Left ventricle myocardium inferior (tissue), 1 donor: ENCODE measurements around the gene CIRBP. TPM values are rescaled to one million over a fixed set of nuclear protein-coding genes. Genes with fewer than 3 reads are reported as not detected.

Source experiments
- DNase-seq: peaks from one replicate; pipeline ENCODE4 v3.0.0-alpha.2; 2020
- H3K27ac ChIP-seq: fragments of 200-600 bp; replicated peaks from 2 replicates; pipeline ENCODE4 v1.8.0; 2021
- H3K27me3 ChIP-seq: fragments of 200-600 bp; 2 replicates; pipeline ENCODE4 v1.8.0; 2021; ENCODE audit warnings: low read depth
- H3K36me3 ChIP-seq: fragments of 200-600 bp; 2 replicates; pipeline ENCODE4 v1.8.0; 2021
- H3K4me1 ChIP-seq: fragments of 200-600 bp; 2 replicates; pipeline ENCODE4 v1.8.0; 2021
- H3K4me3 ChIP-seq: fragments of 200-600 bp; 2 replicates; pipeline ENCODE4 v1.8.0; 2021; ENCODE audit warnings: mild to moderate bottlenecking, moderate library complexity
- H3K9me3 ChIP-seq: fragments of 200-600 bp; replicated peaks from 2 replicates; pipeline ENCODE4 v1.8.0; 2021
- CTCF ChIP-seq: fragments of 200-600 bp; IDR thresholded peaks from 2 replicates; pipeline ENCODE4 v1.8.0; 2021; ENCODE audit warnings: antibody characterized with exemption, mild to moderate bottlenecking, borderline replicate concordance
- intact Hi-C: fragments of 100-400 bp; cut with micrococcal nuclease; formaldehyde crosslinking; loops from one replicate; pipeline ENCODE4 v1.11.0; 2022
- total RNA-seq: library from RNA; stranded (reverse); fragmentation: NEBNext Ultra II Directional; extraction: Animal tissue kit (Norgen Biotek cat#: 25700); gene quantifications from one replicate; pipeline ENCODE4 v1.2.1, GENCODE V29; 2021
- donor health status: DM: no; HTN: yes; CAD: no; lungs with severe emphysema.

The CIRBP gene
- total RNA-seq, 1 donor from 2014 or later = 229 TPM

GRCh38 chr19:1264801-1265614, 4.1 kb upstream of the CIRBP start:
- Histone ChIP-seq H3K36me3 (peaks cover under 1% of the 10 kb centered on the region), H3K9me3 (no peaks in the 10 kb centered on the region), H3K4me1 (peaks cover 80% of the 10 kb centered on the region), H3K27me3 (no peaks in the 10 kb centered on the region), H3K4me3 (peak overlapping the region; percentile 67), H3K27ac (peak overlapping the region; percentile 100)
- TF ChIP-seq CTCF = no peak
- intact Hi-C loops = no loop called here
- DNase-seq = peak; percentile 72

- no peaks in the 10 kb centered on the region for H3K27me3 ChIP-seq
- H3K4me3 ChIP-seq = peak overlapping the region; percentile 67
- no peaks in the 10 kb centered on the region for H3K9me3 ChIP-seq
- intact Hi-C loops = no loop called here
- peak; percentile 71 for DNase-seq
- peaks cover 80% of the 10 kb centered on the region for H3K4me1 ChIP-seq
- no peak for TF ChIP-seq CTCF
- peak overlapping the region; percentile 100 for H3K27ac ChIP-seq
- peaks cover 6% of the 10 kb centered on the region for H3K36me3 ChIP-seq
Observed at GRCh38 chr19:1265615-1266128, 3.5 kb upstream of the CIRBP start.

DNA sequence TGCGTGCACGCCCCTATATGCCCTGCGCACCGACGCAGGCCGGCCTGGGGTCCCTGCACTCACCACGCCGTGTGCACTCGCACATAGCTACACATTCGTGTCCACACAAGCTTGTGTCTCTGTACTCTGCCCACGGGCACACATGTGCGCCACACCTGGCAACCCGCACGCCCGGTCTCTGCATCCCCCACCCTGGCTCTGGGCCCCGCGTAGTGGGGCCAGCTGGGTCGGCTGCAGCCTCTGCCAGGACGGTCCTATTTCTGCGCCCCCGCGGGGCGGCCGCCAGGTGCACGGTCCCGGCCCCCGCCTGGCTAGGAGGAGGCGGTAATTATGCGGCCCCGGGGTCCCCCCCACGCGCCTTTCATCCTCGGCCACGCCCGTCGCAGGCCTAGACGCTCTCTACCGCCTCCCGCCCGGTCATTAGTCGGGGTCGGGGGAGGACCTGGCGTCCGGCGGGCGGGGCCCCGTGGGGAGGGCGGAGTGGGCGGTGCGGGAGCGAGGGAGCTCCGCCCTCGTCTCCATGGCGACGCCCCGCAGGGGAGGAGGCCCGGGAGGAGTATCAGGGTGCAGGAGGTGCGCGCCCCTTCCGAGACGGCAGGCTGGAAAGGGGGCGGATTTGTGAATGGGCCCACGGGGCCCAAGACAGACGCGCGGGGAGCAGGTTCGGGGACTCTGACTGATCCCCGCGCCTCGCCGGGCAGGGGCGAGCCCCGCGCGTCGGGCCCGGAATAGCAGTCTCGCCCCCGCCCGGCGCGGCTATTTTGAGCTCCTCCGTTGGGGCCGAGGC, 2.8 kb upstream of the CIRBP start:
- Histone ChIP-seq H3K27ac (peak overlapping the region; percentile 100), H3K4me1 (peaks cover 83% of the 10 kb centered on the region), H3K27me3 (no peaks in the 10 kb centered on the region), H3K4me3 (peak overlapping the region; percentile 67), H3K36me3 (peaks cover 12% of the 10 kb centered on the region), H3K9me3 (no peaks in the 10 kb centered on the region)
- intact Hi-C loops = no loop called here
- peak; percentile 90 for DNase-seq
- TF ChIP-seq CTCF = no peak

GRCh38 chr19:1266916-1267476, 2.1 kb upstream of the CIRBP start:
- peaks cover 83% of the 10 kb centered on the region for H3K4me1 ChIP-seq
- H3K36me3 ChIP-seq = peaks cover 19% of the 10 kb centered on the region
- H3K4me3 ChIP-seq = peak overlapping the region; percentile 67
- H3K27me3 ChIP-seq = no peaks in the 10 kb centered on the region
- intact Hi-C loops = no loop called here
- TF ChIP-seq CTCF = peak; percentile 96
- no peaks in the 10 kb centered on the region for H3K9me3 ChIP-seq
- DNase-seq = peak; percentile 83
- peak overlapping the region; percentile 100 for H3K27ac ChIP-seq

DNA sequence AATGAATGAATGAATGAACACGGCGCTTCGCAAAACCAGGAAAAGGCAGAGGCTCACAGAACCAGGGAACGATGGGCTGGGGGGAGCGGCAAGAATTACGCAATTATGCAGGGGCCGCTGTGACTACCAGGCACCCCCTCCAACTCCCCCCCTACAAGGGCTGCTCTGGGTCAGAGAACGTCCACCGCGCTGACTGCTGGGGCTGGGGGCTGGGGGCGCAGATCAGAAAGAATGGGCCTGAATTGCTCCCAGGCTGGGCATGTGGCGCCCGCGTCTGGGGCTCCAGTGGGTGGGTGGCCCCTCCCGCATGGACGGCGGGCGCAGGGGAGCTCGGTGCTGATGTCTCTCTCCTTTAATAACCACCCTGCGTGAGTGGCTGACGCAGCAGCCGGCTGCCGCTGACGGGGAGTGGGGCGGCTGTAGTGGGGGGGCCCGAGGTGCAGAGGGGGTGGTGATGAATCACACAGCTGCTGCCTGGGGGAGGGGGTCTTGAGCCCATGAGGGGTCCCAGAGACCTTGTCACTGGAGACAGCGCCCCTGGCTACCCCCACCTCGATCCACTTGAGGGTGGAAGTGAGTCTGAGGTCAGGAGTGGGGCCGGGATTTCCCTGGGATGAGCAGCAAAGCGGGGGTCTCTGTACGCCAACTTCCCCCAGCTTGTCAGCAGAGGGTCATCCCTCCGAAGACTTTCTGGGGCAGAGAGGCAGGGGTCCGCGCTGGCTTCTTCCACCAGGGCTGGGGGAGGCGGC, 1.5 kb upstream of the CIRBP start:
- no peaks in the 10 kb centered on the region for H3K27me3 ChIP-seq
- DNase-seq = no peak
- TF ChIP-seq CTCF = no peak
- H3K36me3 ChIP-seq = peaks cover 25% of the 10 kb centered on the region
- H3K4me3 ChIP-seq = peak overlapping the region; percentile 67
- H3K9me3 ChIP-seq = no peaks in the 10 kb centered on the region
- intact Hi-C loops = no loop called here
- H3K4me1 ChIP-seq = peaks cover 83% of the 10 kb centered on the region
- peak overlapping the region; percentile 100 for H3K27ac ChIP-seq
